Esophagus squamous epithelium (tissue), 5 donors: ENCODE measurements around the gene STIL. TPM values are rescaled to one million over a fixed set of nuclear protein-coding genes. Genes with fewer than 3 reads are reported as not detected.

Experiments used
- DNase-seq: peaks from one replicate; lab custom pipeline; 2025; lab: John Stamatoyannopoulos, UW
- H3K27ac ChIP-seq, 4 donors: fragments of 200-600 bp; sonication (generic); one replicate each; pipeline ENCODE4 v1.5.1; 2016 to 2019; ENCODE audit warnings: mild to moderate bottlenecking in 1 of 4
- H3K27me3 ChIP-seq, 4 donors: fragments of 200-600 bp; sonication (generic); 1 replicate in 3 of 4; 2 replicates in 1 of 4; pipeline versions ENCODE4 v1.5.1 to v1.6.0; 2017 to 2021; ENCODE audit warnings: antibody characterized with exemption in 1 of 4
- H3K36me3 ChIP-seq, 3 donors: fragments of 200-600 bp; sonication (generic); one replicate each; pipeline ENCODE4 v1.5.1; 2016 to 2019
- H3K4me1 ChIP-seq, 3 donors: fragments of 200-600 bp; sonication (generic); one replicate each; pipeline ENCODE4 v1.5.1; 2017 to 2019
- H3K4me3 ChIP-seq, 4 donors: fragments of 200-600 bp; sonication (generic); 1 replicate in 3 of 4; 2 replicates in 1 of 4; pipeline ENCODE4 v1.5.1; 2016 to 2019; ENCODE audit warnings: mild to moderate bottlenecking in 2 of 4, moderate library complexity in 1 of 4
- H3K9me3 ChIP-seq, 3 donors: fragments of 200-600 bp; sonication (generic); one replicate each; pipeline ENCODE4 v1.5.1; 2016 to 2019
- POLR2A ChIP-seq, 4 donors: fragments of 450-650 bp; IDR thresholded peaks; one replicate each; pipeline ENCODE4 v1.6.1; 2017; ENCODE audit warnings: antibody characterized with exemption in 4 of 4, mild to moderate bottlenecking in 4 of 4, moderate library complexity in 3 of 4
- WGBS, 2 donors: methylation state at CpG; one replicate each; pipeline ENCODE4 v1.1.5; 2018; 5-methylcytosine and 5-hydroxymethylcytosine counted together
- intact Hi-C: fragments of 100-400 bp; cut with DNase I; formaldehyde crosslinking; loops from one replicate; pipeline ENCODE4 v1.15.0; 2022
- total RNA-seq, 4 donors: library from RNA; depleted of rRNA; stranded (reverse); fragments of >200 nt; gene quantifications; one replicate each; pipeline ENCODE4 v1.1.0, GENCODE V29; 2016
- TF ChIP-seq, protein P1 (sequence below), 6 experiments: fragments of 450-650 bp in 4 of 6; fragments of 200-600 bp in 2 of 6; sonication (generic) in 2 of 6; IDR thresholded peaks; one replicate each; pipeline ENCODE4 v1.5.1; 2016 to 2019; ENCODE audit warnings: antibody characterized with exemption in 6 of 6, mild to moderate bottlenecking in 4 of 6, moderate library complexity in 4 of 6
- donor health status: DM: yes; HTN: yes; CAD: no.

Gene STIL
- total RNA-seq, 4 donors from 2014 or later, result 4.2 to 15.1 (median 6.8) TPM

DNA sequence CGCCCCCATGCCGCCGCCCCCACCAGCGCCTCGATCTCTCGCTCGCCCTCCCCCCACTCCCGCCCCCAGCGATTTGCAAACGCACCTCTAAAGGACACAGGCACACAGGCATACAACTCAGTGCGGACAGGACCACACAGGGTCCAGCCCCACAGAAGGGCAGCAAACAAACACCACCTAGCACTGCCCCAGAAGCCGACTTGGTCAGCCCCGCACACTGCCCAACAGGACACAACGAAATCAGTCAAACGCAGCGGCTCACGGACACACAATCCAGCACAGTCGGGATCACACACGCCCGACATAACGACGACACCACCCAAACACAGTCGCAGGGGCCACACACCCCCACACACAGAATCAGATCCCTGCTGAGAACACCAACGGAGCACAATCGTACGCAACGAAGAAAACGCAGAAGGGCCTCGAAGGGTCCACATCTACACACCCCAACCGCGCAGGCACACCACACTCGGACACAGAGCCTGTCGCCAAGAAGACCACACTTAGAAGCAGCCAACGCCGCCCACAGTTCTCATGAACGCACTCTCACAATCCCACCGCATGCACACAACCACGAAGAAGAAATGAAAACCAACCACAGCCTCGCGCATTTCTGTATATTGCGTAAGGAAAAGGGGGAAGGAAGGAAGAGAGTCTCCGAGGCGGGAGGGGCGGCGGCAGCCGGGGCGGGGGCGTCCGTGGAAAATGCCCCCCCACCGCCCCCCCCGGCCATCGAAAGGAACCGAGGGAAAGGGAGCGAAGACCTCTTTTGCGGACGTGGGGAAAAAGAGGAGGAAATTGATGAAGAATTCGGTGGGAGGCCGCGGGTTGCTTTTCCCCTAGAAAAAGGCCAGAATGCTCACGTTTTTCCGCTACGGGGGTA, 82.4 kb downstream of the STIL start:
- intact Hi-C loops, result no loop called here
- H3K27ac ChIP-seq, result peak overlapping the region; percentile 54 to 85 (median 77)
- peaks cover 22 to 95% (median 50%) of the 10 kb centered on the region in 4 donors for H3K27me3 ChIP-seq
- no peaks in the 10 kb centered on the region for H3K36me3 ChIP-seq
- TF ChIP-seq, protein P1, sequence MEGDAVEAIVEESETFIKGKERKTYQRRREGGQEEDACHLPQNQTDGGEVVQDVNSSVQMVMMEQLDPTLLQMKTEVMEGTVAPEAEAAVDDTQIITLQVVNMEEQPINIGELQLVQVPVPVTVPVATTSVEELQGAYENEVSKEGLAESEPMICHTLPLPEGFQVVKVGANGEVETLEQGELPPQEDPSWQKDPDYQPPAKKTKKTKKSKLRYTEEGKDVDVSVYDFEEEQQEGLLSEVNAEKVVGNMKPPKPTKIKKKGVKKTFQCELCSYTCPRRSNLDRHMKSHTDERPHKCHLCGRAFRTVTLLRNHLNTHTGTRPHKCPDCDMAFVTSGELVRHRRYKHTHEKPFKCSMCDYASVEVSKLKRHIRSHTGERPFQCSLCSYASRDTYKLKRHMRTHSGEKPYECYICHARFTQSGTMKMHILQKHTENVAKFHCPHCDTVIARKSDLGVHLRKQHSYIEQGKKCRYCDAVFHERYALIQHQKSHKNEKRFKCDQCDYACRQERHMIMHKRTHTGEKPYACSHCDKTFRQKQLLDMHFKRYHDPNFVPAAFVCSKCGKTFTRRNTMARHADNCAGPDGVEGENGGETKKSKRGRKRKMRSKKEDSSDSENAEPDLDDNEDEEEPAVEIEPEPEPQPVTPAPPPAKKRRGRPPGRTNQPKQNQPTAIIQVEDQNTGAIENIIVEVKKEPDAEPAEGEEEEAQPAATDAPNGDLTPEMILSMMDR (IDR thresholded peaks at IDR 0.05), result no peak
- peak in 1 of 4 donors; percentile 52 for TF ChIP-seq POLR2A (IDR thresholded peaks at IDR 0.05)
- peak overlapping the region; percentile 18 to 64 (median 46) for H3K4me3 ChIP-seq
- WGBS, 2 donors, result 6 to 7% methylated on average over 11 to 49 of the region's 62 CpGs
- peaks cover 9 to 58% (median 16%) of the 10 kb centered on the region in 3 donors for H3K4me1 ChIP-seq
- no peak for DNase-seq
- H3K9me3 ChIP-seq, result no peaks in the 10 kb centered on the region

DNA sequence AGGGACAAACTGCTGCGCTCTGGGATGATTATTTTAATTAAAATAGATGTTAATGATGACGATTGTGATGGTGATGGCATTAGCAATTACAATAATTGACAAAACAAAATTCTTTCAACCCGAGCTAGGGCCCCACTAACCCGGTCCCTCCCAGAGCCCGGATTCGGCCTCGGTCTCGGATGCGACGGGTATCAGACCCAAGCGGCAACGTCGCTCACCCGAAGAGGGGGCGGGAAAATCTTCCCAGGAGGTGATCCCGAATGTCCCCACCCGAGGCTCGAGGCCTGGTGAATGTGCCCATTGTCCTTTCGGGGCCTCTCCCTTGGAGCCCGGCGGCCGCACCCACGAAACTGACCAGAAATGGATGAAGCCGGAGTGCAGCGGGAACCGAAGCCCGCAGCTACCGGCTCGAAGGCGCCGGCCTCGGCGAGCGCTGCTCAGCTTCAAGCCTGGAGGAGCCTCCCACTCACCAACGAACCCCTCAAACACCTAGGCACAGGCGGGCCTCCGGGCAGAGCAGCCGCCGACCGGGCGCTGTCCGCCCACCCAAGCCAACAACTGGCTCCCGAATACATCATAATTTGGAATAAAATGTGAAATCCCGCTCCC, 83.2 kb downstream of the STIL start:
- intact Hi-C loops, result no loop called here
- peaks cover 24 to 100% (median 54%) of the 10 kb centered on the region in 4 donors for H3K27me3 ChIP-seq
- no peak for DNase-seq

DNA sequence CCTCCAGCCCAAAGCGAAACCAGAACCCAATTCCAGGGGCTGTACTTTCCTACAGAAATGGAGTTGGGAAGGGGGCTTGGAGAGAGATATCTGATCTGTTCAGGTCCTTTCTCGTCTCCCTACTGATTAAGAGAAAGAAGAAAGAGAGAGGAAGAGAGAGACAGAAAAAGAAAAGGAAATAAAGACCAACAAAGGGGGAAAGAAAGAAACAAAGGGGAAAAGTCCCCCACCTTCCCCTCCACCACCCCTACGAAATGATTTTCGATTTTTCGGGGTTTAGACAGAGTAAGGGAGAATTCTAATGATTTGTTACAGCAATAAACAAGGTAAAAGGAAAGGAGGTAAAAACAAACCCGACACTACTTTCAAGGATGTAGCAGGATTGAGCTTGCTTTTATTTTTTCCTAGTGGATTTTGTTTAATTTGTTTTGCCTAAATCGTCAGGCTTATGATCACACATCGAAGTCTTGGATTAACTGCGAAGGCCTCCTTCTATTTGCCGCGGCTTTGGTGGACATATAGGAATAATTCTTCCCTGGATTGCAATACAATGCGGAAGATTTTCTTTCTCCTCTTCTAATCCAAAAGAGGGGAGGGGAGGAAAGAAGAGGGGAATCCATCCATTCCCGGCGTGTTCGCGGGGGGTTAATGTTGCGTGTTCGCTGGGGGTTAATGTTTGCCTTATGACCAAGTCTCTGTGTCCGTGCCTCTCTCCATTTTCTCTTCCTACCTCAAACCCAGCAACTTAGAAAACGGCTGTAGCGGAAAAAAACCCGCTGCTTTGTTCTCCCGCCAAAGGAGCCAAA, 83.9 kb downstream of the STIL start:
- Histone ChIP-seq H3K9me3 (no peaks in the 10 kb centered on the region), H3K4me3 (peak overlapping the region; percentile 18 to 64 (median 46)), H3K27me3 (peaks cover 31 to 100% (median 59%) of the 10 kb centered on the region in 4 donors), H3K36me3 (no peaks in the 10 kb centered on the region), H3K4me1 (peaks cover 18 to 67% (median 22%) of the 10 kb centered on the region in 3 donors), H3K27ac (peak overlapping the region; percentile 54 to 85 (median 77))
- 14 to 25% methylated on average over 20 to 23 of the region's 23 CpGs for WGBS, 2 donors
- TF ChIP-seq, protein P1 (IDR thresholded peaks at IDR 0.05), result no peak
- no peak for TF ChIP-seq POLR2A (IDR thresholded peaks at IDR 0.05)
- intact Hi-C loops, result no loop called here
- DNase-seq, result no peak

More for the DNA sequence above, 83.2 kb downstream of the STIL start:
- no peak for TF ChIP-seq POLR2A (IDR thresholded peaks at IDR 0.05)
- TF ChIP-seq, protein P1 (IDR thresholded peaks at IDR 0.05), result no peak
- Histone ChIP-seq H3K36me3 (no peaks in the 10 kb centered on the region), H3K27ac (peak overlapping the region; percentile 54 to 85 (median 77)), H3K9me3 (no peaks in the 10 kb centered on the region), H3K4me1 (peaks cover 14 to 65% (median 16%) of the 10 kb centered on the region in 3 donors), H3K4me3 (peak overlapping the region; percentile 18 to 64 (median 46))
- WGBS, 2 donors, result 19 to 22% methylated on average over 14 to 16 of the region's 44 CpGs

DNA sequence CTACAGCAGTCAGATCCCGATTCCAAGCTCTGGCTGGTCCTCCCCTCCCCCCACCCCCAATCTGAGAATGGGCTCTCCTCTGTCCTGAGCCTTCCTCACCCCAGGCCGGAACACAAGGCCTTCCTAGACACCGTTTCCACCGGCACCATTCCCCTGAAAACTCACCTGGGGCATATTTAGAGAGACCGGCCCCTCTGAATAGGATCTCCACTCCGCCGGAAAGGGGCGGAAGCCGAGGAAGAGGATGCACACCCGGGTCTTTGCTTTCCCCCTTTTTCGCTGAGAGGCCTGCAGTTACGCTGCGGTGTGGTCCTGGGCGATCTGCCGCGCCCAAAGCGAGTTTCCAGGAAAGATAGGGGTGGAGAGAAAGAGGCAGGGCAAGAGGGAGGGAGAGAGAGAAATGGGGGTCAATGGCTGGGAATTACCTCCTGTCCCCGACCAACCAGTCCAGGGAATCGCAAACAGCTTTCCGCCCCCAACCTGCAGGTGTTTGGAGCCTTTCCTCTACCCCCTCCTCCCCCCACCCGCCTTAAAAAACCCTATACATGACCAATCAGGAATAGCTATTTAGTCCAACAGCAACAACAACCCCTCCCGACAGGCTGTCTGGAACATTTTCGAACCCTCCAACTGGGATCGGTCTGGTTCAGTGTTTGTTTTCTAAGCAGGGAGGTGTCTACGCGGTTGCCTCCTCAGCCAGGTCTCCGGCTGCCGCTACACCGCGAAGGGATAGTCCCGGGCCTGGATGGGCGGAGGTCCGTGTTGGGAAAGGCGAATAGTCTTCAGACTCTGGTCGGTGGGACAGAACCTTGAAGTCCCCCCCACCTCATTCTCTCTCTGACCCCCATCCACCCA, 84.7 kb downstream of the STIL start:
- intact Hi-C loops, result no loop called here
- Histone ChIP-seq H3K9me3 (no peaks in the 10 kb centered on the region), H3K27me3 (peaks cover 33 to 100% (median 66%) of the 10 kb centered on the region in 4 donors), H3K36me3 (no peaks in the 10 kb centered on the region), H3K27ac (peak overlapping the region; percentile 49 to 85 (median 77)), H3K4me1 (peaks cover 24 to 69% (median 26%) of the 10 kb centered on the region in 3 donors), H3K4me3 (peak overlapping the region in 3 of 4 donors; percentile 44 to 64 (median 48))
- 16 to 32% methylated on average over 15 to 22 of the region's 35 CpGs for WGBS, 2 donors
- DNase-seq, result no peak
- no peak for TF ChIP-seq POLR2A (IDR thresholded peaks at IDR 0.05)
- TF ChIP-seq, protein P1 (IDR thresholded peaks at IDR 0.05), result no peak
